Adrenal gland (tissue), 12 donors: Measurements from ENCODE around the gene ESPNL. TPM values are rescaled to one million over a fixed set of nuclear protein-coding genes. Genes with fewer than 3 reads are reported as not detected.

Experiments used
- DNase-seq, 7 donors: peaks; one replicate each; pipeline ENCODE4 v3.0.0-alpha.2; 2019 to 2020
- H3K27ac ChIP-seq, 5 donors: fragments of 200-600 bp; sonication (generic) in 4 of 5; 1 replicate in 3 of 5; 2 replicates in 2 of 5; pipeline versions ENCODE4 v1.5.1 to v1.8.0; 2016 to 2020; ENCODE audit warnings: mild to moderate bottlenecking in 1 of 5
- H3K27me3 ChIP-seq: fragments of 200-600 bp; 2 replicates; pipeline ENCODE4 v1.8.0; 2021
- H3K36me3 ChIP-seq, 2 donors: fragments of 200-600 bp; replicated peaks in 1 of 2; 1 replicate in 1 of 2; 2 replicates in 1 of 2; pipeline versions ENCODE4 v1.5.1 to v1.8.0; 2018 to 2022
- H3K4me1 ChIP-seq, 2 donors: fragments of 200-600 bp; replicated peaks in 1 of 2; 1 replicate in 1 of 2; 2 replicates in 1 of 2; pipeline versions ENCODE4 v1.5.1 to v1.8.0; 2018 to 2021
- H3K4me3 ChIP-seq, 4 donors: fragments of 200-600 bp; sonication (generic) in 3 of 4; one replicate each; pipeline ENCODE4 v1.5.1; 2016 to 2018
- H3K9me3 ChIP-seq, 3 donors: fragments of 200-600 bp; sonication (generic) in 1 of 3; replicated peaks in 1 of 3; 1 replicate in 2 of 3; 2 replicates in 1 of 3; pipeline versions ENCODE4 v1.5.1 to v1.8.0; 2016 to 2021
- CTCF ChIP-seq, 6 experiments: fragments of 450-650 bp in 4 of 6; fragments of 200-600 bp in 2 of 6; sonication (generic) in 1 of 6; IDR thresholded peaks; 1 replicate in 5 of 6; 2 replicates in 1 of 6; pipeline versions ENCODE4 v1.5.1 to v1.8.0; 2016 to 2021; ENCODE audit warnings: antibody characterized with exemption in 6 of 6, mild to moderate bottlenecking in 2 of 6, moderate library complexity in 1 of 6
- POLR2A ChIP-seq, 2 donors: fragments of 450-650 bp; IDR thresholded peaks; one replicate each; pipeline ENCODE4 v1.6.1; 2017; ENCODE audit warnings: antibody characterized with exemption in 2 of 2, mild to moderate bottlenecking in 2 of 2, moderate library complexity in 1 of 2
- WGBS, 4 donors: extraction: QIAGEN DNeasy Blood & Tissue Kit in 2 of 4; methylation state at CpG; one replicate each; pipeline versions ENCODE4 v1.1.5 to v1.1.7; 2013 to 2017; 5-methylcytosine and 5-hydroxymethylcytosine counted together
- intact Hi-C, 2 donors: fragments of 100-400 bp; cut with DNase I; formaldehyde crosslinking; loops; one replicate each; pipeline versions ENCODE4 v1.14.1 to v1.15.0; 2022 to 2023
- polyA plus RNA-seq, 3 donors: library from polyadenylated mRNA; stranded (reverse); fragments of 200-250 nt in 2 of 3; fragments of 350-450 nt in 1 of 3; fragmentation: Illumina TruSeq in 1 of 3; extraction: RNeasy Lipid Tissue Mini Kit (QIAGEN cat#74804) in 1 of 3; gene quantifications; one replicate each; pipeline ENCODE4 v1.2.3, GENCODE V29; 2013 to 2014
- total RNA-seq, 9 donors: library from RNA; depleted of rRNA in 4 of 9; stranded (reverse); fragments of >200 nt in 4 of 9; fragments of 120-200 nt in 1 of 9; fragmentation: NEBNext Ultra II Directional in 1 of 9; extraction: Animal tissue kit (Norgen Biotek cat#: 25700) in 1 of 9; gene quantifications; one replicate each; pipeline versions ENCODE4 v1.1.0 to v1.2.4, GENCODE V29; 2013 to 2023
- donor health status: healthy with polysubstance abuse.
- donor health status: Bipolar disorder and iron deficiency.
- donor health status: DM: yes; HTN: yes; CAD: no.
- donor health status: DM: no; HTN: no; CAD: no.
- donor health status: DM: no; HTN: no; CAD: no.
- donor health status: DM: yes; HTN: yes; CAD: no.

Gene ESPNL
- total and polyA plus RNA-seq, 12 donors: 0.03 to 5.9 (median 1.2) TPM; not detected in 5

- 80 to 90% (median 85%) methylated on average over 6 to 30 of the region's 30 CpGs for WGBS, 4 donors
- intact Hi-C loops: no loop called here
- TF ChIP-seq POLR2A (IDR thresholded peaks at IDR 0.05): no peak
- no peak for TF ChIP-seq CTCF (IDR thresholded peaks at IDR 0.05)
- Histone ChIP-seq H3K36me3 (no peaks in the 10 kb centered on the region), H3K27ac (no peak overlapping the region), H3K4me3 (no peak overlapping the region), H3K27me3 (no peaks in the 10 kb centered on the region), H3K9me3 (no peaks in the 10 kb centered on the region), H3K4me1 (no peaks in the 10 kb centered on the region)
- peak in 1 of 7 donors; percentile 13 for DNase-seq
These were observed 2.0 kb downstream of the ESPNL start for GRCh38 chr2:238101891-238102841.

GRCh38 chr2:238102865-238103264 is 2.7 kb downstream of the ESPNL start:
- Histone ChIP-seq H3K36me3 (no peaks in the 10 kb centered on the region), H3K9me3 (no peaks in the 10 kb centered on the region), H3K4me1 (no peaks in the 10 kb centered on the region), H3K27me3 (no peaks in the 10 kb centered on the region), H3K27ac (no peak overlapping the region), H3K4me3 (no peak overlapping the region)
- TF ChIP-seq POLR2A (IDR thresholded peaks at IDR 0.05): no peak
- TF ChIP-seq CTCF (IDR thresholded peaks at IDR 0.05): no peak
- peak in 1 of 7 donors; percentile 1 for DNase-seq
- intact Hi-C loops: no loop called here
- 84 to 91% (median 87%) methylated on average over 7 to 10 of the region's 10 CpGs for WGBS, 4 donors

- H3K9me3 ChIP-seq: no peaks in the 10 kb centered on the region
- peak in 1 of 7 donors; percentile 7 for DNase-seq
- intact Hi-C loops: no loop called here
- no peak overlapping the region for H3K27ac ChIP-seq
- 75 to 89% (median 80%) methylated on average over 7 to 18 of the region's 18 CpGs for WGBS, 4 donors
- no peaks in the 10 kb centered on the region for H3K27me3 ChIP-seq
- no peaks in the 10 kb centered on the region for H3K36me3 ChIP-seq
- H3K4me3 ChIP-seq: no peak overlapping the region
- TF ChIP-seq POLR2A (IDR thresholded peaks at IDR 0.05) (no peak), CTCF (IDR thresholded peaks at IDR 0.05) (no peak)
- H3K4me1 ChIP-seq: peaks cover 0 to 1% of the 10 kb centered on the region in 2 donors
These were observed 3.5 kb downstream of the ESPNL start for GRCh38 chr2:238103465-238104225.

- H3K27me3 ChIP-seq: no peaks in the 10 kb centered on the region
- H3K4me3 ChIP-seq: no peak overlapping the region
- peaks cover 0 to 7% of the 10 kb centered on the region in 2 donors for H3K4me1 ChIP-seq
- peak in 2 of 7 donors; percentile 1 to 8 for DNase-seq
- WGBS, 4 donors: 80 to 93% (median 88%) methylated on average over 5 to 14 of the region's 14 CpGs
- no peak for TF ChIP-seq POLR2A (IDR thresholded peaks at IDR 0.05)
- no peak for TF ChIP-seq CTCF (IDR thresholded peaks at IDR 0.05)
- no peak overlapping the region for H3K27ac ChIP-seq
- intact Hi-C loops: no loop called here
- no peaks in the 10 kb centered on the region for H3K36me3 ChIP-seq
- no peaks in the 10 kb centered on the region for H3K9me3 ChIP-seq
These were observed 4.1 kb downstream of the ESPNL start for GRCh38 chr2:238104226-238104690.
